ENCODE results near the gene NKD2. TPM values are rescaled to one million over a fixed set of nuclear protein-coding genes. Genes with fewer than 3 reads are reported as not detected.
A peak's percentile ranks its signal among the peaks of the same experiment; 100 is the strongest.

Gene NKD2
- 2.1 TPM for polyA plus RNA-seq (2012; ENCODE audit: insufficient read depth, insufficient read length, low read depth)

DNA sequence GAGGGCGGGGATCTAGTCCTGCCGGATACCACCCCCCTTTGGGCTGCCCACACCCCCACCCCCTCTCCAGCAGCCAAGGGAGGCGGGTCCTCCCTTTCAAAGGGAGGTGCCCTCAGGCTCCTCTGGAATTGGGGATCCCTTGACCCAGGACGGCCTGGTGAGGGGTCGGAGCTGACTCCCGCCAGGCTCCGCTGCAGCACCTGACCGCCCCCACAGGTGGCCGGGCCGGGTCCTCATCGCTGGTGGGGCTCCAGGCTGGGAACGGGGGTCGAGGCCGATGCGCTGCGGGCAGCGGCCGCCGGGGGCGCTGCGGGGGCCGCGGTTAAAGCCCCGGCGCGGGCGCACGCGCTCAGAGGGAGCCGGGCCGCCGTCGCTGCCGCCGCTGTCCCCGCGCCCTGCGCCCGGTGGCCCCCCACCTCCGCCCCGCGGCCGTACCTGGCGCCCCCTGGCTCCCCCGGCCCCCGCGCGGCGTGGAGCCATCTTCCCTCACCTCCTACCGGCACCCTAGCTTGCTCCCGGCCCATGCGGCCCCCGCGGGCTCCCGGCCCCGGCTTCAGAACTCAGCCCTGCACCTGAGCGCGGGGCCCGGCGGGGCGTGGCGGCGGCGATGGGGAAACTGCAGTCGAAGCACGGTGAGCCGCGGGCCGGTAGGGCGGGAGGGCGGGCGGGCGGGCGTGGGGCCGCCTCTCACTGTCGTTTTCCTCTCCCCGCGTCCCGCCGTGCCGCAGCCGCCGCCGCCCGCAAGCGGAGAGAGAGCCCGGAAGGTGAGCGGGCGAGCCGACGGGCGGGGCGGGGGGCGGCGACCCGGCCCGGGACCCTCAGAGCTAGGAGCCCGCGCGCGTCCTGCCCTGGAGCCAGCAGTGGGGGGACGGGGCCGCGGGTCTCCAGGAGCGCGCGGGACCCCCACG lies at the start of gene NKD2:
NKD2 (plus strand) TSS at position 352 of the 908 bp plus-strand sequence; CDS start at position 608, 256 bp downstream.
- H3K4me3 ChIP-seq (ENCODE audit: low read depth, low read length), result peak within 1 kb of the TSS; percentile 29; the same call in 1 of the 2 replicates
- no peaks in the 10 kb centered on the region for H3K36me3 ChIP-seq
- no peaks in the 10 kb centered on the region for H3K9me3 ChIP-seq
- TF ChIP-seq, protein P1, sequence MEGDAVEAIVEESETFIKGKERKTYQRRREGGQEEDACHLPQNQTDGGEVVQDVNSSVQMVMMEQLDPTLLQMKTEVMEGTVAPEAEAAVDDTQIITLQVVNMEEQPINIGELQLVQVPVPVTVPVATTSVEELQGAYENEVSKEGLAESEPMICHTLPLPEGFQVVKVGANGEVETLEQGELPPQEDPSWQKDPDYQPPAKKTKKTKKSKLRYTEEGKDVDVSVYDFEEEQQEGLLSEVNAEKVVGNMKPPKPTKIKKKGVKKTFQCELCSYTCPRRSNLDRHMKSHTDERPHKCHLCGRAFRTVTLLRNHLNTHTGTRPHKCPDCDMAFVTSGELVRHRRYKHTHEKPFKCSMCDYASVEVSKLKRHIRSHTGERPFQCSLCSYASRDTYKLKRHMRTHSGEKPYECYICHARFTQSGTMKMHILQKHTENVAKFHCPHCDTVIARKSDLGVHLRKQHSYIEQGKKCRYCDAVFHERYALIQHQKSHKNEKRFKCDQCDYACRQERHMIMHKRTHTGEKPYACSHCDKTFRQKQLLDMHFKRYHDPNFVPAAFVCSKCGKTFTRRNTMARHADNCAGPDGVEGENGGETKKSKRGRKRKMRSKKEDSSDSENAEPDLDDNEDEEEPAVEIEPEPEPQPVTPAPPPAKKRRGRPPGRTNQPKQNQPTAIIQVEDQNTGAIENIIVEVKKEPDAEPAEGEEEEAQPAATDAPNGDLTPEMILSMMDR (IDR thresholded peaks at IDR 0.05; ENCODE audit: low read depth, low read length), result peak; percentile 26
- peaks cover 56% of the 10 kb centered on the region for H3K27me3 ChIP-seq
- peak; percentile 70 for DNase-seq
- H3K4me1 ChIP-seq, result peaks cover 1% of the 10 kb centered on the region

DNA sequence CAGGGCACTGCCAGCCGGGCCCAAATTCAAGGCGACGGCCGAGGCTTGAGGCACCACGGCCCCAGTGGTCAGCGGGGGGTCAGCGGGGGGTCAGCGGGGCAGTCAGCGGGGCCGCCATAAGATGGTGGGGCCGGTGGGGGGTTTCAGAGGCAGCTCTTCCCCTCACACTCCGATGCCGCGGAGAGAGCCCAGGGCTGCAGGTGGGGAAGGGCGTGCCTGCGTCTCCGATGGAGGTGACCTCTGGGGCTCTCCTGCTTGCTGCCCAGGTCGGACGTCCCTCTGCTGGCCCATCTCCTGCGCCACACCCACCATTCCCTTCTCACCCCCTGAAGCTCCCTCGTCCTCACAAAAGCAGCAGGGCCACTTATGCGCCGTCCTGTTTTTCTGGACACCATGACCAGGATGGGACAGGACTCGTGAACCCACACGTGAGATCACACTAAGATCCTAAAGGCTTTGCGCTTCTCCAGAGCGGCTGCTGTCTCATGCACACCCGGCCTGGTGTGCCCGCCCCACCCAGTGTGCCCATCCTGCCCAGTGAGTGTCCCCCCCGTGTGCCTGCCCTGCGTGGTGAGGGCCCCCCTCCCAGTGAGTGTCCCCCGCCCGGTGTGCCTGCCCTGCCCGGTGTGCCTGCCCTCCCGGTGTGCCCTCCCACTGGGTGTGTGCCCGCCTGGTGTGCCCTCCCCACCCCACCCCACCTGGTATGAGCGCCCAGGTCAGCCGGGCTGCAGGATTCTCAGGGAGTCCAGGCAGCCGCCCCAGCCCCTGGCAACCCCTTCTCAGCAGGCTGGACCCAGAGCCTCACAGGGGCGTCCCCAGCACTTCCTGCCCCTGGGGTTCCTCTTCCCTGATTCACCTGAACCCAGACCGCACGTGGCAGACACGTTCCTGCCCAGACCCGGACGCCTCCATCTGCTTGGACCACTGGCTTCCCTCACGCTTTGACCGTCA lies 48.7 kb upstream of the NKD2 start:
- TF ChIP-seq, protein P1 (IDR thresholded peaks at IDR 0.05; ENCODE audit: low read depth, low read length), result no peak
- Histone ChIP-seq H3K9me3 (no peaks in the 10 kb centered on the region), H3K4me1 (peaks cover 30% of the 10 kb centered on the region), H3K36me3 (no peaks in the 10 kb centered on the region), H3K4me3 (ENCODE audit: low read depth, low read length) (no peak overlapping the region), H3K27me3 (no peaks in the 10 kb centered on the region)
- DNase-seq, result no peak

GRCh38 chr5:960551-960950 lies 48.1 kb upstream of the NKD2 start:
- TF ChIP-seq, protein P1 (IDR thresholded peaks at IDR 0.05; ENCODE audit: low read depth, low read length), result no peak
- Histone ChIP-seq H3K9me3 (no peaks in the 10 kb centered on the region), H3K36me3 (no peaks in the 10 kb centered on the region), H3K4me1 (peaks cover 30% of the 10 kb centered on the region), H3K4me3 (ENCODE audit: low read depth, low read length) (no peak overlapping the region), H3K27me3 (no peaks in the 10 kb centered on the region)
- no peak for DNase-seq

- H3K27me3 ChIP-seq, result no peaks in the 10 kb centered on the region
- H3K4me1 ChIP-seq, result peaks cover 30% of the 10 kb centered on the region
- H3K4me3 ChIP-seq (ENCODE audit: low read depth, low read length), result no peak overlapping the region
- no peaks in the 10 kb centered on the region for H3K36me3 ChIP-seq
- DNase-seq, result no peak
- H3K9me3 ChIP-seq, result no peaks in the 10 kb centered on the region
- TF ChIP-seq, protein P1 (IDR thresholded peaks at IDR 0.05; ENCODE audit: low read depth, low read length), result no peak
Measured at GRCh38 chr5:961002-961710, 47.4 kb upstream of the NKD2 start.

DNA sequence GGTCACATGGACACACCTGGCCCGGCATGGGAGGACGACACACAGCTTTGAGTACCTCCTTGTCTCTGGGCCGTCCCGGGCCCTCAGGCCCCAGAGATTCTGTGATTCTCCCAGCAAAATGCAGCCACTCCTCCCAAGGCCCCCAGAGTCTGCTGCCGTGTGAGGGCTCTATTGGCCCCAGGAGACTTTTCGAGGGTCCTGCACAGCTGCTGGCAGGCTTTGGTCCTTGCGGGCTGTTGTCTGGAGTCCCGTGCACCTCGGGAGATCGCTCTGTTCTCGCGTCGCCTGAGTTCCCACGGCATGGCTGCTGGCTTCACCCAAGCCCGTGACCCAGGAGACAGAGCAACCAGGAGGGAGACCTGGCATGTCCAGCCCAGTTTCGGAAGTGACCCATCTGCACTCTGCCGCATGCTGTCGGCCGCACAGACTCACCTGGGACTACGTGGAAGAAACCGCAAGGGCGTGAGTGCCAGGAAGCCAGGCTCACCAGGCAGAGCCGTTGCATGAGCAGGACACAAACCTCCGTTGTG lies 46.8 kb upstream of the NKD2 start:
- no peaks in the 10 kb centered on the region for H3K27me3 ChIP-seq
- no peak for DNase-seq
- H3K9me3 ChIP-seq, result no peaks in the 10 kb centered on the region
- no peak overlapping the region for H3K4me3 ChIP-seq (ENCODE audit: low read depth, low read length)
- H3K4me1 ChIP-seq, result peaks cover 30% of the 10 kb centered on the region
- TF ChIP-seq, protein P1 (IDR thresholded peaks at IDR 0.05; ENCODE audit: low read depth, low read length), result no peak
- H3K36me3 ChIP-seq, result no peaks in the 10 kb centered on the region

Data from BE2C (cell line).